Transverse colon (tissue), 4 donors: ENCODE data around the gene CACNB2. TPM values are rescaled to one million over a fixed set of nuclear protein-coding genes. Genes with fewer than 3 reads are reported as not detected.
"Not testable (repeated sequence)": the region's sequence is repeated elsewhere in the genome, so short reads cannot be mapped to it uniquely, and the experiment has no call there.

ENCODE experiments used
- DNase-seq: peaks from one replicate; pipeline ENCODE4 v3.0.0-alpha.2; 2019
- H3K27ac ChIP-seq, 4 donors: fragments of 200-600 bp; sonication (generic); 2 replicates each; pipeline ENCODE4 v1.5.1; 2016 to 2018; ENCODE audit warnings: inconsistent platforms in 4 of 4
- H3K27me3 ChIP-seq: fragments of 200-600 bp; sonication (generic); 2 replicates; pipeline ENCODE4 v1.5.1; 2017; ENCODE audit warnings: inconsistent platforms
- H3K36me3 ChIP-seq, 4 donors: fragments of 200-600 bp; sonication (generic); 2 replicates each; pipeline ENCODE4 v1.5.1; 2017 to 2019; ENCODE audit warnings: inconsistent platforms in 4 of 4
- H3K4me1 ChIP-seq, 4 donors: fragments of 200-600 bp; sonication (generic); 2 replicates each; pipeline ENCODE4 v1.5.1; 2017 to 2020; ENCODE audit warnings: inconsistent platforms in 4 of 4
- H3K4me3 ChIP-seq, 4 donors: fragments of 200-600 bp; sonication (generic); 1 replicate in 1 of 4; 2 replicates in 3 of 4; pipeline versions ENCODE4 v1.5.1 to v1.6.1; 2017 to 2019; ENCODE audit warnings: inconsistent platforms in 4 of 4
- H3K9me3 ChIP-seq, 2 donors: fragments of 200-600 bp; sonication (generic); 2 replicates each; pipeline ENCODE4 v1.5.1; 2017 to 2019; ENCODE audit warnings: inconsistent platforms in 2 of 2
- CTCF ChIP-seq, 5 experiments: fragments of 200-600 bp in 3 of 5; fragments of 450-650 bp in 2 of 5; sonication (generic) in 3 of 5; IDR thresholded peaks; 1 replicate in 2 of 5; 2 replicates in 3 of 5; pipeline ENCODE4 v1.5.1; 2016 to 2017; ENCODE audit warnings: antibody characterized with exemption in 5 of 5, inconsistent platforms in 3 of 5, mild to moderate bottlenecking in 2 of 5, moderate library complexity in 1 of 5
- EP300 ChIP-seq: sonication (generic); formaldehyde crosslinking; IDR thresholded peaks from one replicate; pipeline ENCODE4 v1.6.1; 2017; ENCODE audit warnings: antibody characterized with exemption, low read depth
- POLR2A ChIP-seq: fragments of 450-650 bp; IDR thresholded peaks from one replicate; pipeline ENCODE4 v1.6.1; 2016; ENCODE audit warnings: antibody characterized with exemption, mild to moderate bottlenecking, moderate library complexity
- POLR2AphosphoS5 ChIP-seq, 3 donors: sonication (generic); formaldehyde crosslinking; IDR thresholded peaks; one replicate each; pipeline ENCODE4 v1.6.1; 2016; ENCODE audit warnings: antibody characterized with exemption in 3 of 3
- WGBS, 2 donors: methylation state at CpG; one replicate each; pipeline ENCODE4 v1.1.5; 2018; ENCODE audit warnings: low coverage in 1 of 2; 5-methylcytosine and 5-hydroxymethylcytosine counted together
- in situ Hi-C, 4 donors: fragments of 200-750 bp; cut with MboI; loops; one replicate each; pipeline versions ENCODE4 v1.15.0 to v1.15.1; 2017; ENCODE audit warnings: low sequenced_read_pairs in 3 of 4, low pct_ligation_motif_present in 1 of 4, low pct_unique_long_range_greater_than_20kb in 1 of 4
- intact Hi-C: fragments of 100-400 bp; cut with DNase I; formaldehyde crosslinking; loops from one replicate; pipeline ENCODE4 v1.15.1; 2023; ENCODE audit warnings: low total_unique reads
- total RNA-seq, 4 donors: library from RNA; depleted of rRNA; stranded (reverse); fragments of >200 nt; gene quantifications; one replicate each; pipeline ENCODE4 v1.1.0, GENCODE V29; 2016

The CACNB2 gene
- total RNA-seq, 4 donors from 2014 or later: 16.2 to 338 (median 23.7) TPM

DNA sequence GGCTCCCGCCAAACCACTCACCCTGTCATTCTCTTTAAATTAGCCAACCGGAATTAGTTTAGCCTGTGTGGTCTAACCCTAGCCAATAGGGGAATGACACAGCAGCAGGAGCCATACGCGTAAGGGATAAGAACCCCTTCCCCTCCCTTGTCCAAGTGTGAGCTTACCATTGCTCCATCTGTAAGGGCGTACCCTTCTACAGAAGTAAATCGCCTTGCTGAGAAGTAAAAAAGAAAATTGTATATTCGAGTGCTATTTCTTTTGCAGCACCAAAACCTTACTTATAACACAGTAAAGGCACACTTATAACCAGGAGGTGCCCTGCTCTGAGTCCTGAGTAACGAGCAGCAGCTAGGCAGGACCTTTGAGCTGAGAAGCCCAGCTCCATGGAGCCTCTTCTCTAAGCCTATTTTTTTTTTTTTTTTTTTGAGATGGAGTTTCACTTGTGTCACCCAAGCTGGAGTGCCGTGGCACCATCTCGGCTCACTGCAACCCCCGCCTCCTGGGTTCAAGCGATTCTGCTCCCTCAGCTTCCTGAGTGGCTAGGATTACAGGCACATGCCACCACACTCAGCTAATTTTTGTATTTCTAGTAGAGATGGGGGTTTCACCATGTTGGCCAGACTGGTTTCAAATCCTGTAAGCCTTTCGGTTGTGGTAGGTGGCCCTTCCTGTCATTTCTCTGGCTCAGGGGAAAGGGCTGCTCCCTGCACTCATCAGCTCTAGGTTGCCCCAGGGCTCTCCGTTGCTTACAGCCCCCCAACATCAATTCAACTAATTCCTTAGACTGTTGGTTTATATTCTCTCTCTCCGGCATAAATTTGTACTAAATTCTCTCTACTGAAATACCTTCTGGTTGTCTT is 437.8 kb downstream of the CACNB2 start:
- peaks cover 0 to 11% (median 2%) of the 10 kb centered on the region in 4 donors for H3K36me3 ChIP-seq
- TF ChIP-seq CTCF (IDR thresholded peaks at IDR 0.05) (no peak), POLR2AphosphoS5 (IDR thresholded peaks at IDR 0.05) (no peak), POLR2A (no peak), EP300 (no peak)
- H3K9me3 ChIP-seq: no peaks in the 10 kb centered on the region
- H3K27ac ChIP-seq: no peak overlapping the region
- no peak overlapping the region for H3K4me3 ChIP-seq
- no peaks in the 10 kb centered on the region for H3K27me3 ChIP-seq
- no peaks in the 10 kb centered on the region for H3K4me1 ChIP-seq
- intact Hi-C loops: no loop called here
- in situ Hi-C loops: no loop called here
- DNase-seq: no peak
- 94 to 95% methylated on average over 10 to 15 of the region's 15 CpGs for WGBS, 2 donors

- TF ChIP-seq POLR2AphosphoS5 (IDR thresholded peaks at IDR 0.05) (no peak), CTCF (IDR thresholded peaks at IDR 0.05) (no peak), EP300 (no peak), POLR2A (no peak)
- no peak overlapping the region for H3K4me3 ChIP-seq
- H3K9me3 ChIP-seq: no peaks in the 10 kb centered on the region
- DNase-seq: no peak
- peaks cover 0 to 26% (median 2%) of the 10 kb centered on the region in 4 donors for H3K36me3 ChIP-seq
- no peaks in the 10 kb centered on the region for H3K4me1 ChIP-seq
- in situ Hi-C loops (no loop called here), intact Hi-C loops (no loop called here)
- H3K27ac ChIP-seq: no peak overlapping the region
- no peaks in the 10 kb centered on the region for H3K27me3 ChIP-seq
- 75 to 83% methylated on average over 1 to 3 of the region's 3 CpGs for WGBS, 2 donors
These were observed 442.6 kb downstream of the CACNB2 start for GRCh38 chr10:18582803-18583202.

GRCh38 chr10:18583575-18584270 is 443.5 kb downstream of the CACNB2 start:
- Histone ChIP-seq H3K9me3 (no peaks in the 10 kb centered on the region), H3K27ac (no peak overlapping the region), H3K27me3 (no peaks in the 10 kb centered on the region), H3K36me3 (peaks cover 0 to 26% (median 2%) of the 10 kb centered on the region in 4 donors), H3K4me1 (no peaks in the 10 kb centered on the region), H3K4me3 (no peak overlapping the region)
- no peak for DNase-seq
- 92% methylated on average over 3 to 5 of the region's 5 CpGs for WGBS, 2 donors
- in situ Hi-C loops: no loop called here
- TF ChIP-seq POLR2AphosphoS5 (IDR thresholded peaks at IDR 0.05): no peak
- peak in 2 of 5 experiments; percentile 13 to 25 for TF ChIP-seq CTCF (IDR thresholded peaks at IDR 0.05)
- intact Hi-C loops: no loop called here

- WGBS, 2 donors: 96% methylated on average over 8 to 10 of the region's 10 CpGs
- H3K4me3 ChIP-seq, in situ Hi-C loops, H3K27me3 ChIP-seq, DNase-seq, intact Hi-C loops, H3K9me3 ChIP-seq, H3K27ac ChIP-seq, H3K4me1 ChIP-seq: not testable (repeated sequence)
- peaks cover 0 to 22% (median 0%) of the 10 kb centered on the region in 4 donors for H3K36me3 ChIP-seq
These were observed 446.4 kb downstream of the CACNB2 start for GRCh38 chr10:18586637-18587036.

GRCh38 chr10:18591141-18591540 is 450.9 kb downstream of the CACNB2 start:
- H3K9me3 ChIP-seq, DNase-seq, H3K36me3 ChIP-seq, H3K27me3 ChIP-seq, intact Hi-C loops, H3K4me1 ChIP-seq, H3K4me3 ChIP-seq, H3K27ac ChIP-seq: not testable (repeated sequence)
- 100% methylated on average over 1 of the region's 1 CpG for WGBS, 2 donors
- in situ Hi-C loops: loop anchor here in 2 of 4 donors (10.0 kb wide), 1 partner anchor 56 kb away; no protein-coding TSS in a partner anchor
